Measurements from ENCODE around the gene ART3.
"Not testable (repeated sequence)": the region's sequence is repeated elsewhere in the genome, so short reads cannot be mapped to it uniquely, and the experiment has no call there.

- TF ChIP-seq SUZ12 (IDR thresholded peaks at IDR 0.05; ENCODE audit: extremely low read depth, insufficient read depth, insufficient read length); YY1 (IDR thresholded peaks at IDR 0.05; ENCODE audit: insufficient read depth, insufficient read length); ZNF274 (IDR thresholded peaks at IDR 0.05; ENCODE audit: low read depth, low read length): not testable (repeated sequence)
These were observed 31.2 kb upstream of the ART3 start for GRCh38 chr4:76043306-76043705.
